Kidney glomerular epithelial cell (primary cell): ENCODE measurements around the gene ZG16.
"Not testable (repeated sequence)": the region's sequence is repeated elsewhere in the genome, so short reads cannot be mapped to it uniquely, and the experiment has no call there.

Source experiments
- DNase-seq: peaks from one replicate; lab custom pipeline; 2025; lab: John Stamatoyannopoulos, UW

Gene ZG16

DNA sequence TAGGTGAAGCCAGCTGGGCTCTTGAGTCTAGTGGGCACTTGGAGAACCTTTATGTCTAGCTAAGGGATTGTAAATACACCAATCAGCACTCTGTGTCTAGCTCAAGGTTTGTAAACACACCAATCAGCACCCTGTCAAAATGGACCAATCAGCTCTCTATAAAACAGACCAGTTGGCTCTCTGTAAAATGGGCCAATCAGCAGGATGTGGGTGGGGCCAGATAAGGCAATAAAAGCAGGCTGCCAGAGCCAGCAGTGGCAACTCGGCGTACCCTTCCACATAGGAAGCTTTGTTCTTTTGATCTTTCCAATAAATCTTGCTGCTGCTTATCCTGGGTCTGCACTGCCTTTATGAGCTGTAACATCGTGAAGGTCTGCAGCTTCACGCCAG is 29.3 kb upstream of the ZG16 start:
- not testable (repeated sequence) for DNase-seq

DNA sequence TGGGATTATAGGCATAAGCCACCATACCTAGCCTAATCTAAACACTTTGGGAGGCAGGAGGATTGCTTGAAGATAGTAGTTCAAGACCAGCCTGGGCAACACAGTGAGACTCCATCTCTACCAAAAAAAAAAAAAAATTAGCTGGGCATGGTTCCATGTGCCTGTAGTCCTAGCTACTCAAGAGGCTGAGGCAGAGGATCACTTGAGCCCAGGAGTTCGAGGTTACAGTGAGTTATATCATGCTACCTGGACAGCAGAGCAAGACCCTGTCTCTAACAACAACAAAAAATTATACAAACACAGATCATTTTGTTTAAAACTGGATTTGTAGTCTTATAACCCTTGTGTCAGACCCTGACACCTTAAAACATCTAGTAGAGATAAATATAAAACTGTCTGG is 24.5 kb upstream of the ZG16 start:
- DNase-seq: no peak

- DNase-seq: no peak
Measured at GRCh38 chr16:29756654-29757053, 21.4 kb upstream of the ZG16 start.

- not testable (repeated sequence) for DNase-seq
Measured at GRCh38 chr16:29757086-29757485, 21.0 kb upstream of the ZG16 start.

- DNase-seq: no peak
Measured at GRCh38 chr16:29757950-29758466, 20.0 kb upstream of the ZG16 start.

- DNase-seq: no peak
Measured at GRCh38 chr16:29760567-29761279, 17.3 kb upstream of the ZG16 start.

- DNase-seq: not testable (repeated sequence)
Measured at GRCh38 chr16:29761280-29761651, 16.8 kb upstream of the ZG16 start.

GRCh38 chr16:29761882-29762281 is 16.2 kb upstream of the ZG16 start:
- DNase-seq: no peak

- no peak for DNase-seq
Measured at GRCh38 chr16:29763326-29763725, 14.7 kb upstream of the ZG16 start.

GRCh38 chr16:29765167-29766032 is 12.7 kb upstream of the ZG16 start:
- DNase-seq: no peak

DNA sequence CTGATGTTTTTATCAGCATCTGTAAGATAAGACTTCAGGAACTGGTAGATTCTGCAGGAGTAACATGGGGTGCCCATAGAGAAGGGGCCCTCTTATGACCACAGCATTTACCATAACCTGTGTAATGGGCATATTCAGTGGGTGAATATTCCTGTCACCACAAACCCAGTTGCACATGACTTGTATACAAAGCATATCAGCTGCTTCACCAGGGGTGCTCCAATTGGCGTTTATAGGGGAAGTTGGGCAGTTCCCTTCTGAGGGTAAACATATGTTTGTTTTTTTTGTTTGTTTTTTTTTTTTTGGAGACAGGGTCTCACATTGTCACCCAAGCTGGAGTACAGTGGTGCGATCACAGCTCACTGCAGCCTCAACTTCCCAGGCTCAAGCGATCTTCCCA is 11.5 kb upstream of the ZG16 start:
- no peak for DNase-seq

DNA sequence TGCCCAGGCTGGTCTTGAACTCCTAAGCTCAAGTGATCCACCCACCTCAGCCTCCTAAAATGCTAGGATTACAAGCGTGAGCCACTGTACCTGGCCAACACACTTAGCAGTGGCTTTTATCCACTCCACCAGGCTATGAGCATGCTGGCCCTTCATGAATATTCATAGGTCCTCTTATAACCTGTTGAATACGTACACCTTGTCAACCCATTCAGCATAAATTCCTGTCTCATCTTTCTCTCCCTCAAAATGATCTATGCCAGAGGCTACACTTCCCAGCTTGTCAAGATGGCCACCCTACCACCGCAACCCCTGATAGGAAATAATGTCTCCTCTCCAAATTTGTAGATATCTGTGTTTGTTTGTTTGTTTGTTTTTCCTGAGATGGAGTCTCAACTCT is 11.0 kb upstream of the ZG16 start:
- no peak for DNase-seq

DNA sequence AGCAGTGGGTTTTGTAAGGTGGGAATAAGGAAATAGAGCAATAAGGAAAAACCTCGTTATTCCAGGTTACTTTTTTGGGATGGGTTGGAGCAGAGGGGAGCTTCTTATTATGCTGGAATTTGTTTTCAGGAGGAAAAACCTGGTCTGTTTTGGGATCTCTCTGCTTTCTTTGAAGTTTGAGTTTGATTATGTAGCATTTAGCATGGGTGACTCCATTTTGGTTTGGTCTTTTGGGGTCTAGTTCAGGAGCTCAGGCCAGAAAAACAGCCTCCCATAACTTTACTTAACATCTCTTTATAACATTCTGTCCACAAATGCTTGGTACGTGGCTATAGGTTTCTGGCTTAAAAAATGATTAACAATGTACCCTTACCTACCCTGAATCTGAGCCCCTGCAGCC is 8.5 kb upstream of the ZG16 start:
- no peak for DNase-seq

GRCh38 chr16:29770250-29770929 is 7.7 kb upstream of the ZG16 start:
- DNase-seq: no peak

DNA sequence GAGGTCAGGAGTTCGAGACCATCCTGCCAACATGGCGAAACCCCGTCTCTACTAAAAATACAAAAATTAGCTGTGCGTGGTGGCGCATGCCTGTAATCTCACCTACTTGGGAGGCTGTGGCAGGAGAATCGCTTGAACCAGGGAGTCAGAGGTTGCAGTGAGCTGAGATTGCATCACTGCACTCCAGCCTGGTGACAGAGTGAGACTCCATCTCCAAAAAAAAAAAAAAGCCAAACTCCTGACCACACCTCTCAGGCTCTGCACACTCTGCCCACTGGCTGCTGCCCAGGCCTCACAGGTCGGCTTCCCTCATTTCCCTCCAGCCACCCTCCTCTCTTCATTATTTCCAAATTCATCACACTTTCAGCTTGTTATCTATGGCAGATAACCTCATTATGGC is 5.7 kb upstream of the ZG16 start:
- DNase-seq: not testable (repeated sequence)

DNA sequence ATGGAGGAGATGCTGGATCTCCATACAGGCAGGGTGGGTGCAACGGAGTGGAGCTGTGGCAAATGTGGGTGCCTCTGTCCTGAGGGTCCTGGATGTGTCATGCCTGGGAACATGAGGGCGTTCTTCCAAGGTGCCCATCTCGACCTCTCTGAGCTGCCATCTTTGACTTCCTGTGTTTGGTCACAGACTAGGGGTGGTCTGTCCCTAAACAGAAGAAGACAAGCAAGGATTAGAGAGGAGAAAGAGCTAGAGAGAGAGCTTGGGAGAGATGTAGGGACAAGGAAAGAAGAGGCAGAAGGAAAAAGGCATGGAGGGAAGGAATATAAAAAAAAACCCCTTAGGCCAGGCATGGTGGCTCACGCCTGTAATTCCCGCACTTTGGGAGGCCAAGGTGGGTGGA is 3.3 kb upstream of the ZG16 start:
- no peak for DNase-seq

DNA sequence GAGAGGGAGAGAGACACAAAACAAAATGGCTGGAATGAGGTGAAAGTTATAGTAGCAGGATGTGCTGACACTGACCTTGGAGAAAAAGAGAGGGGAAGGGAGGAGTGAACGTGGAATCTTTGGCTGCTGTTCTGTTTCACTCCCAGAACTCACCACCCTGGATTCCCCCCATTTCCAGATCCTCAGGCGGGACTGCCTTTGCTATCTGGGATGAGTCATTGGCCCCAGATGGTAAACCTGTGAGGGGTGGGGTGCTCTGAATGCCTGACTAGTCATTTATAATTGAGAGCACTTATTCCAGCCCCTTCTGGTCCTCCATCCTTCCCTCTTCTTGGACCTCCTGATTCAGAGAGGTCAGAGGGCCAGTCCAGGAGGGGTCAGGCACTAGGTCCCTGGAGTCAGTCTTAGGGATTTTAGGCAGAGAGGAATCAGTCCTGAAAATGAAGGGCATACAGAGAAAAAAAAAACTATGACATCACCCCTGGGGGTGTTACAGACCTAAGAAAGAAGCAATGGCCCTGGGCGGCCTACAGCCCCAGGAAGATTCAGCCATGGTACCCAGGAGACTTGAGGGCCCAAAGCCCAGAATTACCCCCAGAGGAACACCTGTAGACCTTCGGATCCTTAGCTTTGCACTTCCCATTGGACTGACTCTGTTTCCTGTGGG is 2.2 kb upstream of the ZG16 start:
- DNase-seq: no peak

DNA sequence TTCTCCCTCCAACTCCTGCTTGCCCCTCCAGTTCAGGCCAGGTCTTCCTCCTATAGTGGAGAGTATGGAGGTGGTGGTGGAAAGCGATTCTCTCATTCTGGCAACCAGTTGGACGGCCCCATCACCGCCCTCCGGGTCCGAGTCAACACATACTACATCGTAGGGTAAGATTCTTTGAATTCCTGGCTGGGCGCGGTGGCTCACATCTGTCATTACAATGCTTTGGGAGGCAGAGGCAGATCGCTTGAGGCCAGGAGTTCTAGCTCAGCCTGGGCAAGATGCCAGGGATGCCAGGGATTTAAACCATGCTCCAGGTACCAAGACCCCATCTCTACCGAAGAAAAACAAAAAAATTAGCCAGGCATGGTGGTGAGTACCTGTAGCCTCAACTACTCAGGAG is 1.4 kb downstream of the ZG16 start:
- no peak for DNase-seq

DNA sequence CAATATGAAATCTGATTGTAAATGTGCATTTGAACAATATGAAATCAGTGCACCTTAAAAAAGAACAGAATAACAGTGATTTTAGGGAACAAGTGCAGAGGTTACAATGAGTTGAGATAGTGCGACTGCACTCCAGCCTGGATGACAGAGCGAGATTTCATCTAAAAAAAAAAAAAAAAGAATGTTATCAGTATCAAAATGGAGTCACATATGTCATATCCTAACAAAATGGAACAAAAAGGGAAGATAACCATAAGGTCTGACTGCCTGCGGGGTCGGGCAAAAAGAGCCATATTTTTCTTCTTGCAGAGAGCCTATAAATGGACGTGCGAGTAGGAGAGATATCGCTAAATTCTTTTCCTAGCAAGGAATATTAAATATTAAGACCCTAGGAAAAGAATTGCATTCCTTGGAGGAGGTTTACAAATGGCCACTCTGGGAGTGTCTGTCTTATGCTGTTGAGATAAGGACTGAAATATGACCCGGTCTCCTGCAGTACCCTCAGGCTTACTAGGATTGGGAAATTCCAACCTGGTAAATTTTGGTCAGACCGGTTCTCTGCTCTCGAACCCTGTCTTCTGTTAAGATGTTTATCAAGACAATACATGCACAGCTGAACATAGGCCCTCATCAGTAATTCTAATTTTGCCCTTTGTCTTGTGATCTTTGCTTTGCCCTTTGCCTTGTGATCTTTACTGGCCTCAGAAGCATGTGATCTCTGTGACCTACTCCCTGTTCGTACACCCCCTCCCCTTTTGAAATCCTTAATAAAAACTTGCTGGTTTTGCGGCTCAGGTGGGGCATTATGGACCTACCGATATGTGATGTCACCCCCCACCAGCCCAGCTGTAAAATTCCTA is 5.3 kb downstream of the ZG16 start:
- DNase-seq: not testable (repeated sequence)

DNA sequence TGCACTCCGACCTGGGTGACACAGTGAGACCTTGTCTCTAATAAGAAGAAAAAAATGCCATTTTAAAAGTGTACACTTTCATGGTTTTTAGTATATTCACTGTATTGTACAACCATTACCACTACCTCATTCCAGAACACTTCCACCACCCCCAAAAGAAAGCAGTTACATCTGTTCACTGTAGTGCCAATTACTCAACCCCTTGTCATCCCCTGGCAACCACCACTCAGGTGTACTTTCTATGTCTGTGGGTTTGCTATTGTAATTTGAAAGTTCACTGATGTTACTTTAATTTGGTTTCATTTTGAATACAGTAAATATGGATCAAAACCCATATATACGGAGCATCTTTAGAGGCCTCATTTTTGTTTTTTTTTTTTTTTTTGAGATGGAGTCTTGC is 6.1 kb downstream of the ZG16 start:
- no peak for DNase-seq

DNA sequence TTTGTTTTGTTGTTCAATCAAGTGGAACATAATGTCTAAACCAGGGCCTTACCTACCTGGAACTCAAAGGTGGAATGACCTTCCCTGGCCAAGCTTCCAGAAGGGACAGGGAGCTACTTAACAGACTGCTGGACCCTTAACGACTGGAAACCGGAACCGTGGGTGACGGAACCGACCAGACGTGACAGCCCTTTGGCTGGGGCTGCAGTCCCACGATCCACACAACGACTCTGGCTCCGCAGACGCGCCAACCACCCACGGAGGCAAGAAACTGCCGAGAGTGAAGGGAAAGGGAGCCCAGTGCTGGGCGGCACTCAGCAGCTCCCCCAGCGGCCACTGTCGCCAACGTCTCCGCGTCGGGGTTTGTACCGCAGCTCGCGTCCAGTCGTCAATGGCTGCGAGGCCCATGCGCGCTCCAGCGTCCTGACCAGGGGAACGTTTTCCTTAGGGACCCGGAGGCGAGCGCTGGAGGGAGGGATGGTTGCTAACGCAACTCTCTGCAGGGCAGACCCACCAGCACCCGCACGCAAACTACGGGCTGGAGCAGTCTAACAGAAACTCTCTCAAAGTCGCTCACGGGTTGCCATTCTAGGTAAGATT is 6.9 kb downstream of the ZG16 start:
- DNase-seq: peak; percentile 27
